SU-DHL-6 (cell line): ENCODE data around the gene MYOT.

Experiments used
- EZH2phosphoT487 ChIP-seq: fragments of 200-600 bp; sonication (generic), shearing (Covaris generic); conservative IDR thresholded peaks from 2 replicates; pipeline ENCODE4 v1.6.1; 2018; ENCODE audit warnings: mild to moderate bottlenecking, antibody characterized with exemption, low read length, moderate library complexity, mixed read lengths
- TF ChIP-seq, protein P1 (sequence below): fragments of 200-600 bp; sonication (generic); IDR thresholded peaks from one replicate; pipeline ENCODE4 v1.5.1; 2017; ENCODE audit warnings: antibody characterized with exemption, mild to moderate bottlenecking, low read length, moderate library complexity; ENCODE audit not compliant: insufficient read depth, poor library complexity, severe bottlenecking

DNA sequence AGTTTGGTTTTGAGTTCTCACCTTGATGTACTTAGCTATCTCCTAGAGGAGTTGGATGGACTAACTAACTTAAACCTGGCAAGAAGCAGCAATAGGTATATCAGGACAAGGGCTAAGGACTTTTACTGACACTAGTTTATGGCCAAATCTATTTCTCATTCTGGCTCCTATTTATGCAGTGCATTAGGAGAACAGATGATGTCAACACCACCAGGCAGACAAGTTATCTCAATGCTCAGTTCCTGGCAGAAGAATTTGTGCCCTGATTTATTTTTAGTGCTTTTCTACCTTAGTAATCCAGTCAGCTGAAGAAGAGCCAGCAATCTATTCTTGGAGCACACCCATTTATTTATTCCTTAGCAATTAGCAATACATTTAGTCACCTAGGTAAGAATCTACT is 30.7 kb upstream of the MYOT start:
- TF ChIP-seq, protein P1, sequence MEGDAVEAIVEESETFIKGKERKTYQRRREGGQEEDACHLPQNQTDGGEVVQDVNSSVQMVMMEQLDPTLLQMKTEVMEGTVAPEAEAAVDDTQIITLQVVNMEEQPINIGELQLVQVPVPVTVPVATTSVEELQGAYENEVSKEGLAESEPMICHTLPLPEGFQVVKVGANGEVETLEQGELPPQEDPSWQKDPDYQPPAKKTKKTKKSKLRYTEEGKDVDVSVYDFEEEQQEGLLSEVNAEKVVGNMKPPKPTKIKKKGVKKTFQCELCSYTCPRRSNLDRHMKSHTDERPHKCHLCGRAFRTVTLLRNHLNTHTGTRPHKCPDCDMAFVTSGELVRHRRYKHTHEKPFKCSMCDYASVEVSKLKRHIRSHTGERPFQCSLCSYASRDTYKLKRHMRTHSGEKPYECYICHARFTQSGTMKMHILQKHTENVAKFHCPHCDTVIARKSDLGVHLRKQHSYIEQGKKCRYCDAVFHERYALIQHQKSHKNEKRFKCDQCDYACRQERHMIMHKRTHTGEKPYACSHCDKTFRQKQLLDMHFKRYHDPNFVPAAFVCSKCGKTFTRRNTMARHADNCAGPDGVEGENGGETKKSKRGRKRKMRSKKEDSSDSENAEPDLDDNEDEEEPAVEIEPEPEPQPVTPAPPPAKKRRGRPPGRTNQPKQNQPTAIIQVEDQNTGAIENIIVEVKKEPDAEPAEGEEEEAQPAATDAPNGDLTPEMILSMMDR, result no peak
- no peak for TF ChIP-seq EZH2phosphoT487
